IPS DF 6.9 (cell line): ENCODE data around the gene GM2A.
"Not testable (repeated sequence)": the region's sequence is repeated elsewhere in the genome, so short reads cannot be mapped to it uniquely, and the experiment has no call there.

ENCODE experiments used
- DNase-seq: peaks from one replicate; pipeline ENCODE4 v3.0.0-alpha.2; 2013; ENCODE audit warnings: low read depth, low spot score
- H3K27ac ChIP-seq: one replicate; pipeline ENCODE4 v1.5.1; 2013; ENCODE audit warnings: low read length, control low read depth
- H3K27me3 ChIP-seq: 2 replicates; pipeline ENCODE4 v1.6.1; 2013; ENCODE audit warnings: mild to moderate bottlenecking, low read length; ENCODE audit not compliant: control insufficient read depth, insufficient read depth
- H3K36me3 ChIP-seq: 2 replicates; pipeline ENCODE4 v1.6.1; 2013; ENCODE audit warnings: low read length; ENCODE audit not compliant: control insufficient read depth, insufficient read depth
- H3K4me1 ChIP-seq: 2 replicates; pipeline ENCODE4 v1.6.1; 2013; ENCODE audit warnings: low read length; ENCODE audit not compliant: control insufficient read depth, insufficient read depth
- H3K4me3 ChIP-seq: 2 replicates; pipeline ENCODE4 v1.5.1; 2013; ENCODE audit warnings: mild to moderate bottlenecking, low read length
- H3K9me3 ChIP-seq: 2 replicates; pipeline ENCODE4 v1.6.1; 2013; ENCODE audit warnings: low read length, inconsistent platforms; ENCODE audit not compliant: control insufficient read depth, insufficient read depth
- WGBS: extraction: QIAGEN DNeasy Blood & Tissue Kit; methylation state at CpG from one replicate; pipeline ENCODE4 v1.1.7; 2013; ENCODE audit warnings: mixed read lengths, missing lambda C conversion rate; ENCODE audit not compliant: insufficient read length, insufficient coverage; 5-methylcytosine and 5-hydroxymethylcytosine counted together

The GM2A gene

DNA sequence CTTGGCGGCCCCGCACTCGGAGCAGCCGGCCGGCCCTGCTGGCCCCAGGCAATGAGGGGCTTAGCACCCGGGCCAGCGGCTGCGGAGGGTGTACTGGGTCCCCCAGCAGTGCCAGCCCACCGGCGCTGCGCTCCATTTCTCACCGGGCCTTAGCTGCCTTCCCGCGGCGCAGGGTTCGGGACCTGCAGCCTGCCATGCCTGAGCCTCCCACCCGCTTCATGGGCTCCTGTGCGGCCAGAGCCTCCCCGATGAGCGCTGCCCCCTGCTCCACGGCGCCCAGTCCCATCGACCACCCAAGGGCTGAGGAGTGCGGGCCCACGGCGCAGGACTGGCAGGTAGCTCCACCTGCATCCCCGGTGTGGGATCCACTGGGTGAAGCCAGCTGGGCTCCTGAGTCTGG, 56.3 kb downstream of the GM2A start:
- not testable (repeated sequence) for H3K36me3 ChIP-seq, H3K4me3 ChIP-seq, H3K9me3 ChIP-seq, DNase-seq, H3K27me3 ChIP-seq, H3K27ac ChIP-seq, H3K4me1 ChIP-seq
- WGBS = no CpG with 5 or more reads among the region's 27 CpGs

GRCh38 chr5:151309821-151310220, 56.8 kb downstream of the GM2A start:
- not testable (repeated sequence) for H3K36me3 ChIP-seq, H3K9me3 ChIP-seq, H3K4me3 ChIP-seq, H3K27ac ChIP-seq, H3K27me3 ChIP-seq, H3K4me1 ChIP-seq, DNase-seq
- WGBS = no CpG with 5 or more reads among the region's 15 CpGs

DNA sequence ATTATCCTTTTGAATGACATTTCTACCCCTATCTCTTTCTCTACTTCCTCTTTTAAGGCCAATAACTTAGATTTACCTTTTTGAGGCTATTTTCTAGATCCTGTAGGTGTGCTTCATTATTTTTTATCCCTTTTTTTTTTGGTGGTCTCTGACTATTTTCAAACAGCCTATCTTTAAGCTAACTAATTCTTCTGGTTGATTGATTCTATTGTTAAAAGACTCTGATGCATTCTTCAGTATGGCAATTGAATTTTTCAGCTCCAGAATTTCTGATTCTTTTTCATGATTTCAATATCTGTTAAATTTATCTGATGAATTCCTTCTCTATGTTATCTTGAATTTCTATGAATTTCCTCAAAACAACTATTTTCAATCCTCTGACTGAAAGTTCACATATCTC, 57.9 kb downstream of the GM2A start:
- H3K9me3 ChIP-seq = no peaks in the 10 kb centered on the region
- H3K4me3 ChIP-seq = no peak overlapping the region
- DNase-seq = no peak
- H3K36me3 ChIP-seq = no peaks in the 10 kb centered on the region
- no peaks in the 10 kb centered on the region for H3K27me3 ChIP-seq
- H3K27ac ChIP-seq = no peak overlapping the region
- H3K4me1 ChIP-seq = peaks cover 1% of the 10 kb centered on the region; the same call in 1 of the 2 replicates

GRCh38 chr5:151312756-151313324, 59.9 kb downstream of the GM2A start:
- WGBS = no CpG with 5 or more reads among the region's 5 CpGs
- Histone ChIP-seq H3K27ac (no peak overlapping the region), H3K9me3 (no peaks in the 10 kb centered on the region), H3K4me3 (no peak overlapping the region), H3K27me3 (no peaks in the 10 kb centered on the region), H3K4me1 (peaks cover 1% of the 10 kb centered on the region; the same call in 1 of the 2 replicates), H3K36me3 (no peaks in the 10 kb centered on the region)
- no peak for DNase-seq

GRCh38 chr5:151313357-151313756, 60.4 kb downstream of the GM2A start:
- Histone ChIP-seq H3K27ac (no peak overlapping the region), H3K4me1 (peaks cover 1% of the 10 kb centered on the region; the same call in 1 of the 2 replicates), H3K36me3 (no peaks in the 10 kb centered on the region), H3K27me3 (no peaks in the 10 kb centered on the region), H3K4me3 (no peak overlapping the region), H3K9me3 (no peaks in the 10 kb centered on the region)
- WGBS = no CpG with 5 or more reads among the region's 2 CpGs
- no peak for DNase-seq

GRCh38 chr5:151315998-151316597, 63.1 kb downstream of the GM2A start:
- no CpG with 5 or more reads among the region's 8 CpGs for WGBS
- H3K4me3 ChIP-seq = no peak overlapping the region
- no peak overlapping the region for H3K27ac ChIP-seq
- peak; percentile 45 for DNase-seq
- no peaks in the 10 kb centered on the region for H3K36me3 ChIP-seq
- no peaks in the 10 kb centered on the region for H3K9me3 ChIP-seq
- peaks cover 1% of the 10 kb centered on the region; the same call in 1 of the 2 replicates for H3K4me1 ChIP-seq
- no peaks in the 10 kb centered on the region for H3K27me3 ChIP-seq

GRCh38 chr5:151317871-151318270, 64.9 kb downstream of the GM2A start:
- DNase-seq = no peak
- Histone ChIP-seq H3K4me3 (no peak overlapping the region), H3K36me3 (no peaks in the 10 kb centered on the region), H3K4me1 (peaks cover 1% of the 10 kb centered on the region; the same call in 1 of the 2 replicates), H3K27me3 (no peaks in the 10 kb centered on the region), H3K27ac (no peak overlapping the region), H3K9me3 (no peaks in the 10 kb centered on the region)
- WGBS = no CpG with 5 or more reads among the region's 2 CpGs

DNA sequence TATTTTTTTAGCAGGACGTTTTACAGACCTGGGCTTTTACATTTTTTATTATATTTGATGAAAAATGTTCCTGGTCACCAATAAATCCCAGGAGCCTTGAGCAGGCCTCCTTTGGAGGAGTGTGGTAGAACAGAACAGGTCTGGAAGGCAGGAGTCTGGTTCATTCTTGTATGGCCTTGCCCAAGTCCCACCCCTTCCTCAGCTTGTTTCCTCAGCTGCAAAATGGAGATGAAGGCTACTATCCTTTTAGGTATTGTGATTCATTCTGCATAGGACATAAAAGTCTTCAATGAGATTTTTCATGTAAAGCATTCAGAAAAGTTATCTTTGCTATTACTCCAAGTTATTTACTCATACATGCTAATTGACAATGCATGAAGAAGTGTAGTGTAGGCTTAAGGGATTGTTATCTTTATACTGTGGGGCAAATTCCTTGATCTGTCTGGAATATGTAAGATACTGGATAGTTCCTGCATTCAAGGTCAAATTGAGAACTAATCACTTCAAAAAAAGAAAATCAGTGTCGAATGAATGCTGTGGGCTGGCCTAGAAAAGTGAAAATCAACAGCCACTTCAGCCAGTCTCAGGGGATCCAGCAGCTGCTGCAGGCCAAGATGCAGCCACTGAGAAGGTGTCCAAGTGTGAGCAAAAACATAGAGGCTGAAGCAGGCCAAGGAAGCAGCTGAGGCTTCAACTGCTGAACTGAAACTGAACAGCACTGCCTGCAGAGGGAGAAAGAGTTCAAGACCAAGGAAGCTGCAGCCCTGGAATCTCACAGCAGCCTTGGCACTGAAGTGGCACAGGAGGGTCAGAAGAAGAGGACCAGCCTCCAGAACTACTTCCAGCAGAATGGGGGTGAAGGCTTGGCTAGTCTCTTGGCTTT, 66.1 kb downstream of the GM2A start:
- Histone ChIP-seq H3K27ac (no peak overlapping the region), H3K27me3 (no peaks in the 10 kb centered on the region), H3K9me3 (no peaks in the 10 kb centered on the region), H3K4me1 (no peaks in the 10 kb centered on the region), H3K36me3 (no peaks in the 10 kb centered on the region), H3K4me3 (no peak overlapping the region)
- DNase-seq = no peak
- no CpG with 5 or more reads among the region's 2 CpGs for WGBS
